Smooth muscle cell of bladder (primary cell): Measurements from ENCODE around the gene TMEM44. TPM values are rescaled to one million over a fixed set of nuclear protein-coding genes. Genes with fewer than 3 reads are reported as not detected.

Experiments
- total RNA-seq: library from RNA; depleted of rRNA; stranded (reverse); fragments of >200 nt; gene quantifications from 2 replicates; pipeline ENCODE4 v1.2.3, GENCODE V29; 2014

Gene TMEM44, protein sequence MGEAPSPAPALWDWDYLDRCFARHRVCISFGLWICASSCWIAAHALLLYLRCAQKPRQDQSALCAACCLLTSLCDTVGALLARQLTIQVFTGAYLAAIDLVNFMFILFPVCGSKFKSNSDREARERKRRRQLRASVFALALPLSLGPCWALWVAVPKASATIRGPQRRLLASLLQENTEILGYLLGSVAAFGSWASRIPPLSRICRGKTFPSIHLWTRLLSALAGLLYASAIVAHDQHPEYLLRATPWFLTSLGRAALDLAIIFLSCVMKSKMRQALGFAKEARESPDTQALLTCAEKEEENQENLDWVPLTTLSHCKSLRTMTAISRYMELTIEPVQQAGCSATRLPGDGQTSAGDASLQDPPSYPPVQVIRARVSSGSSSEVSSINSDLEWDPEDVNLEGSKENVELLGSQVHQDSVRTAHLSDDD
- total RNA-seq = 6.1 and 7.8 TPM in 2 replicates

DNA sequence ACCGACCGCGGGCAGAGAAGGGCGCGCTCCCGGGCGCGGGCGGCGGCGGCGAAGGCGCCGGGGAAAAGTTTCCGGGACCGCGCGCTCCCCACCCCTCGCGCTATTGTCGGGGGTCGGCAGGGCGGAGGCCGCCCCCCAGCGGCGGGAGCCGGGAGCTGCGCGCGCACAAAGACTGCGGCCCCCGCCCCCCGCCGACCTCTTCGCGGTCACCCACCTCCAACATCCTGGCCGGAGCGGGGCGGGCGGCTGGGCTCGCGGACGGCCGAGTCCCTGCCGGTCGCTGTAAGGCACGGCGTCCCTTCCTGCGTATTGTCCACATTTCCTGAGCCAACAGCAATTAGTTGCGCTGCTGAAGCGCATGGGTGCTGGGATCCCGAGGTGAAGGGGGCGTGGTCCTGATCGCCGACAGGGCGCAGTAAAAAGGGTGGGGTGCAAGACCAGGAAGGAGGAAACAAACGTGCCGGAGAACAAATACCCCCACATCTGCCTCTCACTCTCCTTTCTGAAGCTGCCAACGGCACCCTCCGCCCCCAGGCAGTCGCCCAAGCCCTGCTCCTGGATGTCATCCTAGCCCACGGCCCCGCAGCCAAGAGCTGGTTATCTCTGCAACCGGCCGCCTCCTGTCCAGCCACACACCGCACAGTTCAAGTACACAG is at the start of gene TMEM44:
Gene TMEM44 (minus strand): TSS at position 71 of the 656 bp plus-strand sequence. CDS start 204 bp downstream, outside the sequence.

DNA sequence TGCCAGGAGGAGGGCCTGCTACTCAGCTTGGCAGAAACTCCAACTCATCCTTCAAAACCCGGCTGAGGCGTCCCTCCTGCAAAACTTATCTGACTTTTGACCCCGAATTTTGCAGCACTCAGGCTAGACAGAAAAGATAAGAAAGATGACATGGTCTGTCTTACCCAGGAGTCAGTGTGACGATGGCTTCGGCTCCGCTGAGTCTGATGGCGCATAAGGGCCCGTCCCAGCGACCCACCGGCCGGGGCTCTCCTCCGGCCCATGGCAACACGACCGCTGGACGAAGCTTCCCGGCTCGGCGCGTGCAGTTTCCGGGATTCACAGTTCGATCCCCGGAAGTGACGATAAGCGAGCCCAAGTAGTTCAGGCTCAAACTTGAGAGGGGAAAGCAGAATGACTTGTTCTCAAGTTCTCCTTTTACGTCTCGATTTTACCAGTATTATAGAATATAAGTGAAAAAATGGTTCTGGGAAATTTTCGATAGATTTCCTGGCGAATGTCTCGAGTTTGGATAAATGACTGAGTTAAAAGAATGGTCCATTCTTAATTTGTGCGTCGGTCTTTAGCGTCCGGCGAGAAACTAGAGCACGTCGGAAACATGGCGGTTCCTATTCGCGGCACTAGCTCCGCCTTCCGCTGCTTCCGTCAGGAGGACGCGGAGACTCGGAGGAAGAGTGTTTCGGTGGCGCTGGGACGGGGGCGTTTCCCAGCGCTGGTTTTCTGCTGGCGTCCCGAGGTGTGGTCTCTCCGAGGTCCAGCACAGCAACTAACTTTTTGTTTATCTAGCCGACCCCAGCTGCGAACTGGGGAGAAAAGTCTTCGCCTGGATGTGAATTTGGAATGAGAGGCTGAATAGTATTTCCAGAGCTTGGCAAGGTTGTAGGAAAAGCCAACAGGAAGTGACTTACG is 38.9 kb upstream of the TMEM44 start, which contains the start of gene LSG1:
Gene LSG1 (minus strand): TSS at position 292 of the 909 bp plus-strand sequence. CDS start 29 bp downstream, at position 263.

Other genes with a start within 250 kb of the TMEM44 start
- 0.09 and 0.14 TPM in 2 replicates for gene GP5, start 234.2 kb downstream of the TMEM44 start, total RNA-seq
- 190 and 435 TPM in 2 replicates for gene ATP13A3, start 146.4 kb downstream of the TMEM44 start, total RNA-seq
- 36.1 and 40.4 TPM in 2 replicates for gene LSG1, start 38.8 kb upstream of the TMEM44 start, total RNA-seq
- 20.3 and 21.7 TPM in 2 replicates for gene FAM43A, start 52.5 kb upstream of the TMEM44 start, total RNA-seq